Glomerular visceral epithelial cell (primary cell): ENCODE data around the gene ZNF217.
"Not testable (repeated sequence)": the region's sequence is repeated elsewhere in the genome, so short reads cannot be mapped to it uniquely, and the experiment has no call there.

Experiments
- DNase-seq: peaks from one replicate; pipeline ENCODE4 v3.0.0-alpha.2; 2016; ENCODE audit errors: extremely low spot score

ZNF217 gene

GRCh38 chr20:53569005-53569404 is 24.6 kb downstream of the ZNF217 start:
- no peak for DNase-seq

- no peak for DNase-seq
These were observed 25.3 kb downstream of the ZNF217 start for GRCh38 chr20:53568351-53568750.

- DNase-seq: no peak
These were observed 26.2 kb downstream of the ZNF217 start for GRCh38 chr20:53567379-53567917.

- not testable (repeated sequence) for DNase-seq
These were observed 27.0 kb downstream of the ZNF217 start for GRCh38 chr20:53566623-53567022.

- DNase-seq: no peak
These were observed 28.4 kb downstream of the ZNF217 start for GRCh38 chr20:53565254-53565653.

GRCh38 chr20:53562104-53562764 is 31.4 kb downstream of the ZNF217 start:
- DNase-seq: not testable (repeated sequence)

GRCh38 chr20:53561505-53561904 is 32.1 kb downstream of the ZNF217 start:
- DNase-seq: no peak

GRCh38 chr20:53559816-53560215 is 33.8 kb downstream of the ZNF217 start:
- DNase-seq: no peak

GRCh38 chr20:53557130-53557529 is 36.5 kb downstream of the ZNF217 start:
- no peak for DNase-seq

- no peak for DNase-seq
These were observed 37.3 kb downstream of the ZNF217 start for GRCh38 chr20:53556267-53556897.

- no peak for DNase-seq
These were observed 37.8 kb downstream of the ZNF217 start for GRCh38 chr20:53555816-53556215.

GRCh38 chr20:53555081-53555480 is 38.6 kb downstream of the ZNF217 start:
- no peak for DNase-seq

GRCh38 chr20:53552572-53552893 is 41.1 kb downstream of the ZNF217 start:
- not testable (repeated sequence) for DNase-seq

GRCh38 chr20:53551719-53552571 is 41.7 kb downstream of the ZNF217 start:
- DNase-seq: not testable (repeated sequence)

- DNase-seq: no peak
These were observed 43.1 kb downstream of the ZNF217 start for GRCh38 chr20:53550280-53551187.

GRCh38 chr20:53547664-53548239 is 45.9 kb downstream of the ZNF217 start:
- peak; percentile 63 for DNase-seq

- DNase-seq: no peak
These were observed 54.1 kb downstream of the ZNF217 start for GRCh38 chr20:53539516-53539915.

GRCh38 chr20:53536382-53536781 is 57.3 kb downstream of the ZNF217 start:
- DNase-seq: not testable (repeated sequence)

GRCh38 chr20:53535878-53536277 is 57.8 kb downstream of the ZNF217 start:
- DNase-seq: no peak

- DNase-seq: no peak
These were observed 59.6 kb downstream of the ZNF217 start for GRCh38 chr20:53534037-53534436.

- no peak for DNase-seq
These were observed 60.1 kb downstream of the ZNF217 start for GRCh38 chr20:53533500-53533899.
